EH (cell line): ENCODE data around the gene ATP13A4.

Experiments
- DNase-seq: peaks from one replicate; pipeline ENCODE4 v3.0.0-alpha.2; 2015; ENCODE audit warnings: low read depth

ATP13A4 gene

DNA sequence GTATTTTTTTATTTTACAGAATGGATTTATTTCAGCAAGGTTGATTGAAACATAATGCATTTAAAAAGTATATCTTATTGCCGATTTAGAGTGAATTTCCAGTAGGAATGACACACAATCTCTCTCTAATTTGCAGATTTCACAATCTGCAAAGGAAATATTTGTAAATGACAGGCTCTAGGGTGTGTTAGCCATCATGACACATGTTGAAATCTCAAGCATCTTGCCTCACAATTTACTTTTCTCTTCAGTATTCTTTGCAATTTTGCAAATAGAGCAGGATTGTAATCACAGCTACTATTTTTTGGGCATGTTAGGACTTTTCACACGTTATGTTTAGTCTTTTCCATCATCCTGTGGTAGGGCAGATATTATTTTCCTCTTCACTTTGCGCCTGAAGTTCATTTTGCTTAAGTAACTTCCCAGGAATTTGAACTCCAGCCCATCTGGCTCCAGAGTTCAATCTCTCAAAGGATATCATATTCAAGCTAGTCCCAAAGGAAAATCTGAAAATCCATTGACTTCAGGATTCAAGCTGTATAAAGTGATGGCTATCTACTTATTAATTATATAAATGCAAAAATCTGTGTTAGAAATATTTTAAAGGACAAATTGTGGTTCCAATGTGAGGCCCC, 55.4 kb downstream of the ATP13A4 start:
- no peak for DNase-seq

DNA sequence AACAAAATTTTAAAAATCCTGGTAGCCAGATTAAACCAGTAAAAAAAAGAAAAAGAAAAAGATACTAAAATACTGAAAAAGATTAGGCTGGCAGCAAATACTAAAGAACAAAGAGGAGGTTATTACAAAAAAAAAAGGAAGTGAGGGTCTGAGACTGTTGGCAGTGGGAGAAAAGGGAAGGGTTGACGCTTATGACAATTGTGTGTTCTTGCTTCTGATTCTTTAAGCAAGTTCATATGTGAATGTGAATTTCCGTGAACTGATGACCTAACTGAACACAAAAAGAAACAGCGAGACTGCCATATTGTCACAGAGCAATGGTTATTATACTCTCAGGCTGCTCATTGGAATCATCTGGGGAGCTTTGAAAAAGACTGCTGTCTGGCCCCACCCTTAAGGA, 56.5 kb downstream of the ATP13A4 start:
- no peak for DNase-seq

DNA sequence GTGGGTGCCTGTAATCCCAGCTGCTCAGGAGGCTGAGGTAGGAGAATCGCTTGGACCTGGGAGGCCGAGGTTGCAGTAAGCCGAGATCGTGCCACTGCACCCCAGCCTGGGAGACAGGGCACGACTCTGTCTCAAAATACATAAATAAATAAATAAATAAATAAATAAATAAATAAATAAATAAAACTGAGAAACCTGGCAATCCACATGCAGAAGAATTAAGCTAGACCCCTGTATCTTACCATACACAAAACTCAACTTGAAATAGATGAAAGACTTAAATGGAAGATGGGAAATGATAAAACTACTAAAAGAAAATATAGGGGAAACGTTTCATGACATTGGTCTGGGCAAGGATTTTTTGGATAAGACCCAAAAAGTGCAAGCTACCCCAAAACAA, 58.0 kb downstream of the ATP13A4 start:
- no peak for DNase-seq

DNA sequence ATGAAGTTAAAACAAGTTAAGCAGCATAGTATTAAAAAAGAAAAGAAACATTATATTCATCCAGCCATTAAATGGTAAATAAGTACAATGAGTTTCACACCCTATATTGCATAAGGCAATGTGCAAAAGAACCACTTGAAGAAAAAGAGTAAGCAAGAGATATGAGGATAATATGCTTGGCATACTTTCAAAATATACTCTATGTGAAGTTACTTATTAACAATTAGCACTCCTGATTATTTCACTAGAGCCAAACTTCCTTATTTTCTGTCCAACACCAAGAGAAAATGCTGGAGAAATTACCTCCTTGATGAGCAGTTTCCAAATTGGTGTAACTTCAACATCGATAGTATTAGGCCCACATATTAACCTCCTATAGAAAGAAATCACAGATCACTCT, 63.7 kb downstream of the ATP13A4 start:
- no peak for DNase-seq

DNA sequence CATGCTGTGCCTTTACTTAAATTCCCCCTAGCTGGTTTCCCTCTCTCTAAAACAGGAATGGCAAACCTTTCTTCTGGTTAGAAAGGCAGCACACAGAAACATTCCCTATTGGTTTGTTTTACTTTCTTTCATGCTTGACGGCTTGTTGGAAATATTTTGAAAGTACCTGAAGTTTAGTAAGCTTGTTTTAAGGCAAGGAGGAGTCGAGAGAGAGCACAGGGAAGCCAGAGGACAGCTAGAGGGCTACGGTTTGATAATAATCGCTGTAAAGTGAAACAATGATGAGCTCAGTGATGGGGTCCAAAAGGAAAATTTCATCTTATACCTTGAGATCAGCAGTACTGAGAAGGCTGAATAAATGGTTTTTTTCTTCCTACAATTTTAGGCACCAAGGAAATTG, 64.1 kb downstream of the ATP13A4 start:
- no peak for DNase-seq

DNA sequence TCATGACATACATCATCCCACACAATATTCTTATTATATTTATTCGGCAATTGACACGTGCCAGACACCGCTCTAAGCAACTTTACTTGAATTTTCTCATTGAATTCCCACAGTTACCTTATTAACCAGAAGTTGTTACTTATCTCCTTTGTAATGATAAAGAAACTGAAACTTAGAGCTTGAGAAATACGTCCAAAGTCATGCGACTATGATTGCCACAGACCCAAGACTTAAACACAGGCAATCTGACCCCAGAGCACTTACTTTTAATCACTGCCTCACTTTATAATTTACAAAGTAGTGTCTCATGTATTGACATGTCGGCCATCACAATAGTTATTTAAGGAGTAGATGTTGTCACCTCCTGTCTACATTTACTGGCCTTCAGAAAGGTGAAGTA, 64.7 kb downstream of the ATP13A4 start:
- no peak for DNase-seq

DNA sequence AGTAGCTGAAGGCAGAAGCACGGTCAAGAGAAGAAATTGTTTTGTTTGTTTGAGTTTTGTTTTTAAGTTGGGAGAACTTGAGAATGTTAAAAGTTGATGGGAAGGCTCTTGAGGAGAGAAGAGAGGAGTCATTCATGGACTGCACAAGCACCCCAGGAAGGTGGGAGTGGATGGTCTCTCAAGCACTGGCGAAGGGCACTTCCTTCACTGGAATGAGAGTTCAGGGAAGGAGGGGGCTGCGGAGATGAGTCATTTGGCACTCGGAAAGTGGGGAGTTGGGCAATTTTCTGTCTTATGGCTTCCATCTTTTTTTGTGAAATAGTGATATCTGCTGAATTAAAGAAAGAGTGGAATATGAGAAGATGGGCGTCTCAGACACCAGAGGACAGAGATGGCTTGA, 66.0 kb downstream of the ATP13A4 start:
- DNase-seq = no peak

DNA sequence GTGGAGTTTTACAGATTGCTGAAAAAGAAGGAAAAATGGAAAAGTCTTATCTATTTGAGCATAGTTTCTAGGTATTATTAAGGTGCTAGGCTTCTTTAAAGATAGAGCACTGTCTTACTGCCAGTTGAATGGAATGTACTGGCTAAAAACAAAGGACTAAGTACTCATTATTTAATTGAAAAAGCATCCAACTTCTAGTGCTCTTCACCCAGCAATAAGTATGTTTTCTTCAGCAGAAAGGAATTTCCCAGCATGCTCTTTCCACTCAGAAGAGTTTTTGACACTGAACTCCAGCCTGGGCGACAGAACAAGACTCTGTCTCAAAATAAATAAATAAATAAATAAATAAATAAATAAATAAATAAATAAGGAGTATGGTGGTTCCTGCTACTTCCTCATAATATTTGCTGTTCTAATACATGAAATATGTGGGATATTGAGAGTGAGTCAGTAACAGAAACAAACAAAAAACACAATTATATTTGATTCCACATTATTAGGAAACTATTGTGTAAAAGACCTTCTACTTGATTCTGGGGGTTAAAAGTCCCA, 70.6 kb downstream of the ATP13A4 start:
- no peak for DNase-seq

DNA sequence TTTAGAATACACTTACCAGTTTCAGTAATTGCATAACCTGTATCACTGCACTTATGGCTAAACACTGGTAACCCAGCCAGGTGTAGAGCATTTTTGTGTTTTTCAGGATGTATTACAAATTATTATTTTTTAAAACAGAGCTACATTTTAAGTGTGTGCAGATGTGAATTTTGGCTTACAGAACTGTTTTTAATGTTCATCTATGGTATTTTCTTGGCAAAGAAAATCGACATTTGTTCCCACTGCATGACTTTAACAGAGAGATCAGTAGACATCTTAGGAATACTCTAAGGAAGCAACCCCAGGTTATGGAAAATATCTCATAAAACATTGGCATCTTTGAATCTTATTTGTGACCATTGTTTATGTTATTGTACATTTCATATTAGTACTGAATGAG, 73.3 kb downstream of the ATP13A4 start:
- DNase-seq = no peak

DNA sequence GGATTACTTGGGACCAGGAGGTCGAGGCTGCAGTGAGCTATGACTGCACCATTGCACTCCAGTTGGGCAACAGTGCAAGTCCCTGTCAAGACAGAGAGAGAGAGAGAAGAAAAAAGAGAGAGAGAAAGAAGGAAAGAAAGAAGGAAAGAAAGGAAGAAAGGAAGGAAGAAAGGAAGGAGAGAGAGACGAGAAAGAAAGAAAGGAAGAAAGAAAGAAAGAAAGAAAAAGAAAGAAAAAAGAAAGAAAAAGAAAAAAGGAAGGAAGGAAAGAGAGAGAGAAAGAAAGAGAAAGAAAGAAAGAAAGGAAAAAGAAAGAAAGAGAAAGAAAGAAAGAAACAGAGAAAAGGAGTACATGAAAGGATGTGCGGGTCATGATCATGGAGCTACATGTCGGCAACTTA, 80.2 kb downstream of the ATP13A4 start:
- no peak for DNase-seq

DNA sequence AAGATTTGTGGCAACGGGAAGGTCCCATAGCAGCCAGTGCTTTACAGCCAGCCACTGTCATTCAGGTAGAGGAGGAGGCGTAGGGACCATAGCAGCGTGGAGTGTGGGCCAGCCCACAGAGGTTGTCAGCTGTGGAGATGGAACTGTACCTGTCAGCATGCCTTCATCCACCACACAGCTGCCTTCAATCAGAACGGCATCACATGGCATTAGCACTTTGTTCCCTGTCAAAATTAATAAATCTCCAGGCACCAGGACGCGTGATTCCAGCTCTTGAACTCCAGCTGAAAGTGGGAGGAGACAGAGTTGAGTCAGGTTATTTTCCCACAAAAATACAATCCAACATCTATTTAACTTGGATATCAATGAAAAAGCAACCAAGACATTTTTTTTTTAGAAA, 84.0 kb downstream of the ATP13A4 start:
- DNase-seq = no peak

DNA sequence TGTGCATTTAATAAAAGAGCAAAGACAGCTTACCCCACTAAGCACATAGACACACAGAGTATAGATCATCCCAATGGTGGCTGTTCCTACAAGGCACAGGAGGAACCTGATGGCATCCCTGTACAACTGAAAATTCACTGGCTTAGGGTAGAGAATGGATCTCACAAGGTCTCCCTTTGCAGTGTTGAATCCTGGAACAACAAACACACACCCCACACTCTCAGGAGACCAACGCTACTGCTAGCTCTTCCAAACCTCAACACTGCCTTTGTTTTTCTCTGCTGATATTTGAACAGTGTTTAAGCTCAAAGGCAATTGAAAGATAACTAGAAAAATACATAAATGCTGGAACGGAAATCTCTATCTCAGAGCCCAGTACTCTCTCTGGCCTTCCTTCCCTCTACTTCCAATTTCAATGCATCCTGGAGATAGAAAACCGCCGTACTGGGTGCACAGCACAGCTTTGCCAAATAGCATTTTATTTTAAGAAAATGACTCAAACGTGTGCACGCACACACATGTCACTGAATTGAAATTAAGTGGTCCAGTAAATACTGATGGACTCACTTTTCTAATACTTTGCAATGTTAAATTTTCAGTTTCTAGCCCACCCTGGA, 88.6 kb downstream of the ATP13A4 start:
- no peak for DNase-seq

DNA sequence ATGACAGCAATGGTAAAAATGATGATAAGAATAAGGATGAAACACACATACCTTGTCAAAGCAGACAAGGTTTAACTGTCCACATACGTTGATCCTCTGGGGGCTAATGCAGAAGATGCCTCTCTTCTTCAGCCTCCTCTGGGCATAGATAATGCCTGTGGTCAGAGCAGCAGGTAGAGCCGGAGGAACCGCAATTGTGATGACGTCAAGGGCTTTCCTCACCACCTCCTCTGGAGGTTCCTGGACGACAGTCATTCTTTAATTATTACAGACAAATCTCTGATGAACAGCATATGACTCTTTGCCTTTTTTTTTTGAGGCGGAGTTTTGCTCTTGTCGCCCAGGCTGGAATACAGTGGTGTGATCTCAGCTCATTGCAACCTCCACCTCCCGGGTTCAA, 89.8 kb downstream of the ATP13A4 start:
- DNase-seq = no peak

DNA sequence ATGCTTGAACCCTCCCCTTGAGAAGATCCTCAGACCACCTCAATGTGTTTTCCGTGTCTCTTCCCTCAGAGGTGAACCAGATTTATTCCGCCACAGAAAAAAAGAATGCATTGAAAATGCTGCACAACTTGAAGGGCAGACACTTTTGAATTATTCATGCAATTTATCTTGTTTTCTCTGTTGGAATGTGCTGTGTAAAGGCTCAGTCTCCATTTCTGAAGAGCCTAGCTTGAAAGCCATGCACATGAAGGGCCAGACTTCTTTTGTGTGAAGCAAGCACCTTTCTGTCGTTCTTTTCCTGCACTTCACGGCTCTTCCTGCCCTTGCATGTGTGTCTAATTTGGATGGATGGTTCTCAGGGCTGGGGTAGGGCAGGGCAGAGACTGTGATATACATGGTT, 97.2 kb downstream of the ATP13A4 start:
- no peak for DNase-seq

DNA sequence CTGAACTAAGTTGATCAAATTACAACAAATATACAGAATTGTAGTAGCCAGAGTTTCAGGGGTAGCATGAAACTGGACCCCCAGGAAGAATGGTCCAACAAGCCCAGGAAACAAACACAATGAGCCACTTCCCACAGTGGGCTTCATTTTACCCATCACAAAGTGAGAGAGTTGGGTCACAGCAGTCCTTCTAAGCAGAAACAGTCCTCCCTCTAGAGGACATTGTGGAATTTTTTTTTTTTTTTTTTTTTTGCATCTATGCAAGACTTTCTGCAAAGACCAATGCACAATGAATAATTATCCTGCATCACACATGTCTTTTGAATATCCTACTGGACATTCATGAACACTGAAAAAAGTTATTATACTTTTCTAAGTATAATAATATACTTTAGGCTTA, 102.4 kb downstream of the ATP13A4 start:
- no peak for DNase-seq

DNA sequence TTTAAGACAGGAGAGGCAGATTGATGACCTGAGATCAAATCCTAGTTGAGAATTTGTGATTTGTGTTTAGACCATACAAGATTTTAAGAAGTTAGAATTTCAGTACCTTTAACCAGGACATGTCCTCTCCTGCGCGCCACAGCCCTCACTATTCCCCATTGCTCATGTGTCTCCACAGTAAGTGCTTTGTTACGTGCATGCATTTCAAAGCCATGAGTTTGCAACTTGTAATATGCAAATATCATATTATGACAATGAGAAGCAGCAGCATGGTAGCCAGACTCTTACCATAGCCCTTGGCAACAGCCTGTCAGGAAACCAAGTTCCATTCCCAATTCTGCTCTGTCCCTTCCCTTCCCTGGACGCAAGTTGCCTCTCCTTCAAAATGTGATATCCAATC, 102.8 kb downstream of the ATP13A4 start:
- DNase-seq = no peak

DNA sequence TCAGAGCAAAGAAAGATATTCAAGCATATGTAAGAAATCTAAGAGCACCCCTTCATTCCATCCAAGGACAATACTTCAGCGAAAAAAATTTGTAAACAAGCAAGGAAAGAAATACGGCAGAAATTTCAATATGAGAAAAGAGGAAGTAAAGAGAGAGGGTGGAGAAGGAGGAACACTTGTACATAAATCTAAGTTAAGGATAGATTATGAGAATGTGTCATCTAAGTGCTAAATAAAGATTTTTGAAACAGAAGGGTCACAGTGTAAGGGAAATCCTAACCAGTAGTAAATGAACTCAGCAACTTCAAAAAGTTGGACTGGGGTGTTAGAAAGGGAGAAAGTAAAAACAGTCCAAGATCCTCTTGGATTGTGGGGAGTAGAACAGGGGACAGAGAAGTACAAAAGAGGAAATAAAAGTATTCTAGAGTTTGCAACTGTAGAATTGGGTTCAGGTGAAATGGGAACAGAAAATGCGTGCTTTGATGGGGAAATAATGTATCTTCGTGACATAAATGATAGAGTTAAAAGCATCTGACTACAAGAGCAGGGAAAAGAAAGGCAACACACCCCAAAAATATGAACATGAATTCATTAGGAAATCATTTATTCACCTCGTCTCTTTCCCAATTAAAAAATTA, 107.6 kb downstream of the ATP13A4 start:
- DNase-seq = no peak

DNA sequence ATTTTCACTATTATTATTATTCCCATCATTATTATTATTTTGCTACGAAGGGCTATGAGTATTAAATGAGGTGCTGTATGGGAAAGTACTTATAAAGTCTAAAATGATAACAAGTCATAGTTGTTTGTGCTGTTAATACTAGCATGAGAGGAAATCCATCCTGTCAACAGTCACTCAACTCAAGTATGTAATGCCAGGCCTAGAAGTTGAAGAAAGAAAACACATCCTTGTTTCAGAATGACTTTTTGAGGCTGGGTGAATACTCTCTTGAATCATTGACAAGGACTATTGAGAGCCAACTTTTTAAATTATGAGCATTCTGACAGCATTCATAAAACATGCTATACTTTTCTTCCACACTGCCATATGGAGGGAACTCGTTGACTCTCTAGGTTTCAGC, 115.3 kb downstream of the ATP13A4 start:
- DNase-seq = no peak

DNA sequence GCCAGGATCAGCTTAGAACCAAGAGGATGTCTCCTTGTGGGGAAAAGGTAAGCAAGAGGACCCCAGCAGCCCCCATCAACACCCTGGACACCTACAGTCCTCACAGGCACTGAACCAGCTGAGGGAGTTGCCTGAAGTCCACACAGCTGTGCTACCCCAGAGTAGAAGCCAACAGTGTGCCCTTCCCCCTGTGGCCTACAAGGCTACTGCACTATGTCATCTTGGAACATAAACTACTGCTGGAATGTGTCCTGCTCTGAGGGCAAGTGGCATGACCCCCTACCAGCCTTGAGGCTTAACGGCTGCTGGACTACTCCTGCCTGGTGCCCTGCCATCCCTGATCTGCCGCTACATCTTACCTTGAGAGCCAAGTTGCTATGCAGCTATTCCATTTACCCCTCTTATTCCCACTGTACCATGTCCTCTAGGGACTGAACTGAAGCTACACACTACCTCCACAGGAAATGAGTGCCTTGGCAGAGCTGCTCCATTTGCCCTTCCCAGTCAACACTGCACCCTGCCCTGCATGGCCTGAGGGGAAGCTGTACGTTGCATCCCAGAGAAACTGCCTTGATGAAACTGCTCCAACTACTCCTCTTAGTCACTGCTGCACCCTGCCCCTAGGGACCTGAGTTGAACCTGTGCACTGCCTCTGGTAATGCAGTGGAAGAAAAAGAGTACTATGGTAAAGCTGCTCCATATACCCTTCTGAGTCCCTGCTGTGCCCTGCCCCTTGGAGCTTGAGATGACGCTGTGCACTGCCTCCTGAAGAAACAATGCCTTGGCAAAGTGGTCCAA, 135.9 kb downstream of the ATP13A4 start:
- no peak for DNase-seq

DNA sequence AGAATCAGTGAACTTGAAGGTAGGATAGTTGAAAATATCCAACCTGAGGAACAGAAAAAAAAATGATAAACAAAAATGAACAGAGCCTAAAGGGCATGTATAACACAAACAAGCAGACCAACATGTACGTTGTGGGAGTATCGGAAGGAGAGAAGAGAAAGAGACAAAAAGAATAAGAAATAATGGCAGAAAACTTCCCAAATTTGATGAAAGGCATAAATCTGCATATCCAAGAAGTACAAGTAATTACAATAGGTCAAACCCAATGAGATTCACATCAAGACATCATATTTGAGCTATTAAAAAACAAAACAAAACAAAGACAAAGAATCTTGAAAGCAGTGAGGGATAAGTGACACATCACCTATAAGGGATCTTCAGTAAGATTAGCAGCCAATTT, 138.1 kb downstream of the ATP13A4 start:
- no peak for DNase-seq

DNA sequence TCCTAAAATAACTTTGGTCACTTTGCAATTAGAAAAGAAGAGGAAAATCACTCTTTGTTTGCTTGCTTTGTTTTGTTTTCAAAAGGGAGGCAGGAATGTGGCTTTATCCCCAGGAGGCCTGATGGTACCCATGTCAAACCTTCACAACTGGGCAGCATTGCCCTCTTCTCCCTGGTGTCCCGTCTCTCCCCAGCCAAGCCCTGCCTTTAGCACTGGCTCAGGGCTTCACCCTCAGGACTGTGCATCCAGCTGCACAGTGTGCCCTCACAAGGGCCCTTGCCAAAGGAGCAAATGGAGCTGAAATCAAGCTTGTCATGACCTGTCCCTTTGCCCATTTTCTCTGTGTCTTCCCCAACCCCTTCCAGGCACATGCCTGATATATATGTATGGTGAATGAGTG, 147.0 kb downstream of the ATP13A4 start:
- no peak for DNase-seq

DNA sequence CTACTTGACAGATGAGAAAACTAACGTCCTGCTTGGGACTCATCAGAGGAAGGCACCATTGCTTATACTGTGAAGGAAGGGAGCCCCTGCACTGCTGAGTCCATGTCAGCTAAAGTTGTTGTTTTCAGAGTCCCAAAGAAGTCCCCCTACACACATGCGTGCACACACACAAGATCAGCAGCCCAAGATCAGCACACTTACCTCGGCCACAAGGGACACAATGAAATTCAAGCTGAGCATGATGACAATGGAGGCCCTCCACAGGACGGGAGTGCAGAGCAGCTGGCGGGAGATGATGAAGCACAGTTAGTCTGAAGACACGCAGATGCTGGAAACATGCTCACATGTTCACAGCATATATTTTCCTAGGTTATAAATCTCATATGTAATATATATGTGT, 147.6 kb downstream of the ATP13A4 start:
- DNase-seq = no peak

DNA sequence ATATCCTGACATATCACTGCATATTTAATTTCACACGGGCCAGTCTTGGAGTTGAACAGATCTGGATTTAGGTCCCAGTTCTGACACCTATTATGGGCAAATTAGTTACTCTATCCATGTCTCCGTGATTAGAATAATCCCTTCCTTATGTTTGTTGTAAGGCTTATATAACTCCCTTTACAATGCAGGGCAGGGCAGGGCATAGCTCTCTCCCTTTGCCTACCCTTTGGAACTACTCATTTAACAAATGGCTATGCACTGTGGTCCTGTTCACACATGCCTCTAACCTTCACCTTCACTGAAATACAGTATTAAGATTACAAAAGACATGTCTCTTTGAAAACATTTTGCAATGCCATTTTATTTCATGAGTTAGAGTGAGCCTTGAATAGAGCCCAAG, 151.4 kb downstream of the ATP13A4 start:
- DNase-seq = no peak
